Measurements from ENCODE around the gene IL11RA. TPM values are rescaled to one million over a fixed set of nuclear protein-coding genes. Genes with fewer than 3 reads are reported as not detected.

Gene IL11RA
- total RNA-seq, 1 donor from 2014 or later: 112 TPM

- Mint-ChIP-seq H3K4me1 (peaks cover 27% of the 10 kb centered on the region), H3K9me3 (no peaks in the 10 kb centered on the region), H3K27me3 (ENCODE audit: low read depth) (peaks cover 44% of the 10 kb centered on the region), H3K4me3 (no peak overlapping the region), H3K36me3 (peaks cover 2% of the 10 kb centered on the region), H3K27ac (no peak overlapping the region)
- no peak for DNase-seq (ENCODE audit: low spot score in 2 of 2, unreplicated experiment in 2 of 2)
- TF ChIP-seq, protein P1, sequence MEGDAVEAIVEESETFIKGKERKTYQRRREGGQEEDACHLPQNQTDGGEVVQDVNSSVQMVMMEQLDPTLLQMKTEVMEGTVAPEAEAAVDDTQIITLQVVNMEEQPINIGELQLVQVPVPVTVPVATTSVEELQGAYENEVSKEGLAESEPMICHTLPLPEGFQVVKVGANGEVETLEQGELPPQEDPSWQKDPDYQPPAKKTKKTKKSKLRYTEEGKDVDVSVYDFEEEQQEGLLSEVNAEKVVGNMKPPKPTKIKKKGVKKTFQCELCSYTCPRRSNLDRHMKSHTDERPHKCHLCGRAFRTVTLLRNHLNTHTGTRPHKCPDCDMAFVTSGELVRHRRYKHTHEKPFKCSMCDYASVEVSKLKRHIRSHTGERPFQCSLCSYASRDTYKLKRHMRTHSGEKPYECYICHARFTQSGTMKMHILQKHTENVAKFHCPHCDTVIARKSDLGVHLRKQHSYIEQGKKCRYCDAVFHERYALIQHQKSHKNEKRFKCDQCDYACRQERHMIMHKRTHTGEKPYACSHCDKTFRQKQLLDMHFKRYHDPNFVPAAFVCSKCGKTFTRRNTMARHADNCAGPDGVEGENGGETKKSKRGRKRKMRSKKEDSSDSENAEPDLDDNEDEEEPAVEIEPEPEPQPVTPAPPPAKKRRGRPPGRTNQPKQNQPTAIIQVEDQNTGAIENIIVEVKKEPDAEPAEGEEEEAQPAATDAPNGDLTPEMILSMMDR (IDR thresholded peaks at IDR 0.05; ENCODE audit: unreplicated experiment): no peak
Observed at GRCh38 chr9:34633166-34633565, 18.8 kb upstream of the IL11RA start.

- H3K4me3 Mint-ChIP-seq: no peak overlapping the region
- H3K36me3 Mint-ChIP-seq: peaks cover 2% of the 10 kb centered on the region
- no peak overlapping the region for H3K27ac Mint-ChIP-seq
- no peaks in the 10 kb centered on the region for H3K9me3 Mint-ChIP-seq
- peaks cover 28% of the 10 kb centered on the region for H3K4me1 Mint-ChIP-seq
- peak in 1 of 2 experiments; percentile 74 for DNase-seq (ENCODE audit: low spot score in 2 of 2, unreplicated experiment in 2 of 2)
- H3K27me3 Mint-ChIP-seq (ENCODE audit: low read depth): peaks cover 38% of the 10 kb centered on the region
- TF ChIP-seq, protein P1 (IDR thresholded peaks at IDR 0.05; ENCODE audit: unreplicated experiment): peak; percentile 86
Observed at GRCh38 chr9:34633851-34634550, 18.0 kb upstream of the IL11RA start.

DNA sequence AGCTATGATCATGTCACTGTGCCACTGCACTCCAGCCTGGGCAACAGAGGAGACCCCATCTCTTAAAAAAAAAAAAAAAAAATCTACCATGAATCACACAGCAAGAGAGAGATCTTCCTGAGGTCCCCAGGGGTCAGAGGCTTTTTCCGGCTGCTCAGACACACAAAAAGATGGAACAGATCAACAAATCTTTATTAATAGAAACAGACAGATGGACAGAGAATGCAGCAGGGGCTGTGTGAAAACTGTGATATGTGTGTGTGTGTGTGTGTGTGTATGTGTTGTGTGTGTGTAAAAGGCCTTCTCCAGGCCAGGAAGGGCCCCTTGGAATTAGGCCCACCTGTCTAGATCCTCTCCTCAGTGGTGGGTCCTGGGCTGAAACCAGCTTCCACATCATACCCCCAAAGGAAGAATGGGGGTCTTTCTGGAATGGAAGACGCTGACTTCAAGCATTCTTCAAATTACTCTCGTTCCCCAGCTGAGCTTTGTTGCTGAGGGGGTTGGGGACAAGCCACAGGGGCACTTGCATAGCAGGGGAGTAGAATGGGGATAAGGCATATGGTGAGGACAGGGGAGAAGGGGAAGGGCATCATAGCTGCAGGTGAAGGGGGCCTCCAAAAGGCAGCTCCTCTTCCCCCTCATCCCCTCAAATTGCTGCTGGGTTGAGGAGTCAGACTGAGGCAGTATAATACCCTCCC lies 17.3 kb upstream of the IL11RA start:
- no peak overlapping the region for H3K27ac Mint-ChIP-seq
- H3K4me1 Mint-ChIP-seq: peaks cover 24% of the 10 kb centered on the region
- H3K36me3 Mint-ChIP-seq: peaks cover 2% of the 10 kb centered on the region
- no peaks in the 10 kb centered on the region for H3K9me3 Mint-ChIP-seq
- peaks cover 31% of the 10 kb centered on the region for H3K27me3 Mint-ChIP-seq (ENCODE audit: low read depth)
- no peak overlapping the region for H3K4me3 Mint-ChIP-seq
- DNase-seq (ENCODE audit: low spot score in 2 of 2, unreplicated experiment in 2 of 2): no peak
- TF ChIP-seq, protein P1 (IDR thresholded peaks at IDR 0.05; ENCODE audit: unreplicated experiment): no peak

DNA sequence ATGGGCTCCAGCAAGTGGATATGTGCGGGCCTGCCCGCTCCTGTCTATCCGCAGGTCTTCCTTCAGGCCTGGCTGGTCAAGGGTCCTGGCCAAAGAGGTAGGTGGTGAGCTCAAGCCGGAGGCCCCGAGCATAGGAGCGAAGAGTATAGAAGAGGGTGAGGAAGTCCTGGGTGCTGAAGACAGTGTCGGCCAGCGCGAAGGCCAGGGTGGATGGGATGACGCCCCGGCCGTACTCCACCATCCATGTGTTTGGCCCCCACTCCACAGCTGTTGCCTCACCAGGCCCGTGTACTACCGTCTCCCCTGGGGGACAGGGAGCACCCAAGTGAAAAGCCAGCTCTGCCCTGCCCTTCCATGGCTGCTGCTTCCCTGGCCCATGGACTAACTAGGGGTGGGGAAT lies 16.4 kb upstream of the IL11RA start:
- Mint-ChIP-seq H3K4me1 (peaks cover 24% of the 10 kb centered on the region), H3K27me3 (ENCODE audit: low read depth) (peaks cover 23% of the 10 kb centered on the region), H3K36me3 (peaks cover 2% of the 10 kb centered on the region), H3K4me3 (peak overlapping the region; percentile 52), H3K27ac (no peak overlapping the region), H3K9me3 (no peaks in the 10 kb centered on the region)
- TF ChIP-seq, protein P1 (IDR thresholded peaks at IDR 0.05; ENCODE audit: unreplicated experiment): no peak
- no peak for DNase-seq (ENCODE audit: low spot score in 2 of 2, unreplicated experiment in 2 of 2)

DNA sequence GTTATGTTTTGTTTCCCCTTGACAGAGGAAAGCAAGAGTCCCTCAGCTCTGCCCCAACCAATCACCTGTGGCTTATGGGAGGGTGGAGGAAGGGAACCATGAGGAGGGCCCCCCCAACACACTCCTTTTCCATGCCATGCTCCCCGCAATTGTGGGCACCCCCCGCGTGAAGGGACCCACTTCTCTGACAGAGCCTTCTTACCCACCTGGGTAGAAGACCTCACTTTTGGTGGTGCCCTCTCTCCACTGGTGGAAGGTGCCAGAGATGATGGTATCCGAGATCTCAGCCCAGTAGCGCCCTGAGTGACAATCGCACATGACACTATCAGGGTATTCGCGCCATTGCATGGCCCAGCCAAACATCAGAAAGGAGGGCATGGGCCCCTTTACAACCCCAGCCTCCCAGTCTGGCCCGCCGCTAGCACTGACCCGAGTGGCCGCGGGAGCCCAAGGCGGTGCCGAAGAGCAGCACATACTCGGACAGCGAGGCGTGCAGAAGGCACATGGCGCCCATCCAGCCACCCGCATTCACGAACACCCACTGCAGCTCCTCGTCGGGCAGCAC lies 15.1 kb upstream of the IL11RA start:
- peak overlapping the region; percentile 78 for H3K4me3 Mint-ChIP-seq
- H3K27ac Mint-ChIP-seq: peak overlapping the region; percentile 67
- H3K27me3 Mint-ChIP-seq (ENCODE audit: low read depth): peaks cover 10% of the 10 kb centered on the region
- TF ChIP-seq, protein P1 (IDR thresholded peaks at IDR 0.05; ENCODE audit: unreplicated experiment): no peak
- peaks cover 24% of the 10 kb centered on the region for H3K4me1 Mint-ChIP-seq
- no peaks in the 10 kb centered on the region for H3K9me3 Mint-ChIP-seq
- H3K36me3 Mint-ChIP-seq: peaks cover 2% of the 10 kb centered on the region
- DNase-seq (ENCODE audit: low spot score in 2 of 2, unreplicated experiment in 2 of 2): no peak
